Measurements from ENCODE around the gene TEPSIN.

DNA sequence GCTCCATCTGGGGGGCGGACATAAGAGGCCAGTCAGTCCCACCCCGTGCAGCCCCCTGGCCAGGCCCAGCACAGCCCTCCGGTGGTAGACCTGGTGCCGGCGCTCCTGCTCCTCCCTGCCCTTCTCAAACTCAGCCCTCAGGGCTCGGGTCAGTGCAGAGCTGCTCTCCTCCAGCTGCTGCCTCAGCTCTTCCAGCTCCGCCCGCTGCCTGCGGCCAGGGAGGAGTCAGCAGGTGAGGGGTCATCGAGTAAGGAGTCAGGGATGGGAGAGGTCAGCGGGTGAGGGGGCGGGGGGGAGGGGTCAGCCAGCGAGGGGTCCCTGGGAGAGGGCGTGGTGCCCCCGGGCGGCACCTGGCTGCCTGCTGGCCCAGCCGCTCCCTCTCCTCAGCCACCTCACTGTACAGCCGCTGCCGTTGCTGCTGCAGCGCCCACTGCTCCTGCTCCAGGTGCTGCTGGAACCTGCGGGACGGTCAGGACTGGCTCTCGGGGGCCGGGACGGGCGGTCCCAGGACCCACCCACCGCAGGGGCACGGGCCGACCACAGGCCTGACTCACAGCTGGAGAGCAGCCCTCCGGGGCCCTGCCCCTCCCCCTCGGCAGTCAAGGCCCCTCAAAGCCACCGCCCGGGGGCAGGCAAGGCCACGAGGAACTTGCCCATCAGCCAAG is 46.3 kb downstream of the TEPSIN start:
- TF ChIP-seq, protein P1, sequence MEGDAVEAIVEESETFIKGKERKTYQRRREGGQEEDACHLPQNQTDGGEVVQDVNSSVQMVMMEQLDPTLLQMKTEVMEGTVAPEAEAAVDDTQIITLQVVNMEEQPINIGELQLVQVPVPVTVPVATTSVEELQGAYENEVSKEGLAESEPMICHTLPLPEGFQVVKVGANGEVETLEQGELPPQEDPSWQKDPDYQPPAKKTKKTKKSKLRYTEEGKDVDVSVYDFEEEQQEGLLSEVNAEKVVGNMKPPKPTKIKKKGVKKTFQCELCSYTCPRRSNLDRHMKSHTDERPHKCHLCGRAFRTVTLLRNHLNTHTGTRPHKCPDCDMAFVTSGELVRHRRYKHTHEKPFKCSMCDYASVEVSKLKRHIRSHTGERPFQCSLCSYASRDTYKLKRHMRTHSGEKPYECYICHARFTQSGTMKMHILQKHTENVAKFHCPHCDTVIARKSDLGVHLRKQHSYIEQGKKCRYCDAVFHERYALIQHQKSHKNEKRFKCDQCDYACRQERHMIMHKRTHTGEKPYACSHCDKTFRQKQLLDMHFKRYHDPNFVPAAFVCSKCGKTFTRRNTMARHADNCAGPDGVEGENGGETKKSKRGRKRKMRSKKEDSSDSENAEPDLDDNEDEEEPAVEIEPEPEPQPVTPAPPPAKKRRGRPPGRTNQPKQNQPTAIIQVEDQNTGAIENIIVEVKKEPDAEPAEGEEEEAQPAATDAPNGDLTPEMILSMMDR (IDR thresholded peaks at IDR 0.05): no peak
- TF ChIP-seq POLR2A (IDR thresholded peaks at IDR 0.05): no peak
